Measurements from ENCODE around the gene GMDS.
A peak's percentile ranks its signal among the peaks of the same experiment; 100 is the strongest.

GMDS gene

GRCh38 chr6:2030682-2031244 lies 214.6 kb downstream of the GMDS start:
- H3K4me3 ChIP-seq (ENCODE audit: low read length), result no peak overlapping the region
- DNase-seq (ENCODE audit: low read depth, low spot score), result no peak

- DNase-seq (ENCODE audit: low read depth, low spot score), result no peak
- no peak overlapping the region for H3K4me3 ChIP-seq (ENCODE audit: low read length)
Observed at GRCh38 chr6:2029952-2030351, 215.5 kb downstream of the GMDS start.

- no peak for DNase-seq (ENCODE audit: low read depth, low spot score)
- H3K4me3 ChIP-seq (ENCODE audit: low read length), result no peak overlapping the region
Observed at GRCh38 chr6:2029130-2029794, 216.1 kb downstream of the GMDS start.

- H3K4me3 ChIP-seq (ENCODE audit: low read length), result no peak overlapping the region
- DNase-seq (ENCODE audit: low read depth, low spot score), result peak; percentile 63
Observed at GRCh38 chr6:2028457-2029038, 216.9 kb downstream of the GMDS start.

- DNase-seq (ENCODE audit: low read depth, low spot score), result no peak
- H3K4me3 ChIP-seq (ENCODE audit: low read length), result no peak overlapping the region
Observed at GRCh38 chr6:2026133-2026532, 219.3 kb downstream of the GMDS start.

GRCh38 chr6:2021713-2022125 lies 223.7 kb downstream of the GMDS start:
- no peak overlapping the region for H3K4me3 ChIP-seq (ENCODE audit: low read length)
- no peak for DNase-seq (ENCODE audit: low read depth, low spot score)

- H3K4me3 ChIP-seq (ENCODE audit: low read length), result no peak overlapping the region
- DNase-seq (ENCODE audit: low read depth, low spot score), result peak; percentile 40
Observed at GRCh38 chr6:2020909-2021308, 224.5 kb downstream of the GMDS start.

GRCh38 chr6:2019051-2019450 lies 226.4 kb downstream of the GMDS start:
- H3K4me3 ChIP-seq (ENCODE audit: low read length), result no peak overlapping the region
- DNase-seq (ENCODE audit: low read depth, low spot score), result no peak

GRCh38 chr6:2016040-2016439 lies 229.4 kb downstream of the GMDS start:
- H3K4me3 ChIP-seq (ENCODE audit: low read length), result no peak overlapping the region
- no peak for DNase-seq (ENCODE audit: low read depth, low spot score)

- DNase-seq (ENCODE audit: low read depth, low spot score), result no peak
Observed at GRCh38 chr6:2008383-2008976, 236.9 kb downstream of the GMDS start.

GRCh38 chr6:2007165-2007564 lies 238.2 kb downstream of the GMDS start:
- no peak for DNase-seq (ENCODE audit: low read depth, low spot score)
- H3K4me3 ChIP-seq (ENCODE audit: low read length), result no peak overlapping the region

More at GRCh38 chr6:2008383-2008976, 236.9 kb downstream of the GMDS start:
- no peak overlapping the region for H3K4me3 ChIP-seq (ENCODE audit: low read length)

GRCh38 chr6:2004888-2005287 lies 240.5 kb downstream of the GMDS start:
- DNase-seq (ENCODE audit: low read depth, low spot score), result no peak
- no peak overlapping the region for H3K4me3 ChIP-seq (ENCODE audit: low read length)

- DNase-seq (ENCODE audit: low read depth, low spot score), result no peak
- H3K4me3 ChIP-seq (ENCODE audit: low read length), result no peak overlapping the region
Observed at GRCh38 chr6:2000962-2001361, 244.4 kb downstream of the GMDS start.

- H3K4me3 ChIP-seq (ENCODE audit: low read length), result no peak overlapping the region
Observed at GRCh38 chr6:1997702-1998101, 247.7 kb downstream of the GMDS start.

GRCh38 chr6:1995636-1996035 lies 249.8 kb downstream of the GMDS start:
- DNase-seq (ENCODE audit: low read depth, low spot score), result peak; percentile 45
- no peak overlapping the region for H3K4me3 ChIP-seq (ENCODE audit: low read length)

More at GRCh38 chr6:1997702-1998101, 247.7 kb downstream of the GMDS start:
- DNase-seq (ENCODE audit: low read depth, low spot score), result no peak

- no peak overlapping the region for H3K4me3 ChIP-seq (ENCODE audit: low read length)
- DNase-seq (ENCODE audit: low read depth, low spot score), result no peak
Observed at GRCh38 chr6:1993042-1993441, 252.4 kb downstream of the GMDS start.

- H3K4me3 ChIP-seq (ENCODE audit: low read length), result no peak overlapping the region
- DNase-seq (ENCODE audit: low read depth, low spot score), result no peak
Observed at GRCh38 chr6:1991332-1991878, 254.0 kb downstream of the GMDS start.

GRCh38 chr6:1988843-1989242 lies 256.6 kb downstream of the GMDS start:
- no peak overlapping the region for H3K4me3 ChIP-seq (ENCODE audit: low read length)
- DNase-seq (ENCODE audit: low read depth, low spot score), result no peak

GRCh38 chr6:1987640-1988039 lies 257.8 kb downstream of the GMDS start:
- no peak for DNase-seq (ENCODE audit: low read depth, low spot score)
- no peak overlapping the region for H3K4me3 ChIP-seq (ENCODE audit: low read length)
